GM10847 (cell line): Measurements from ENCODE around the gene C3orf38.

Experiments
- POLR2A ChIP-seq: IDR thresholded peaks from 2 replicates; pipeline ENCODE4 v1.6.1; 2011; ENCODE audit not compliant: insufficient read length; ENCODE audit errors: extremely low read depth

Gene C3orf38

DNA sequence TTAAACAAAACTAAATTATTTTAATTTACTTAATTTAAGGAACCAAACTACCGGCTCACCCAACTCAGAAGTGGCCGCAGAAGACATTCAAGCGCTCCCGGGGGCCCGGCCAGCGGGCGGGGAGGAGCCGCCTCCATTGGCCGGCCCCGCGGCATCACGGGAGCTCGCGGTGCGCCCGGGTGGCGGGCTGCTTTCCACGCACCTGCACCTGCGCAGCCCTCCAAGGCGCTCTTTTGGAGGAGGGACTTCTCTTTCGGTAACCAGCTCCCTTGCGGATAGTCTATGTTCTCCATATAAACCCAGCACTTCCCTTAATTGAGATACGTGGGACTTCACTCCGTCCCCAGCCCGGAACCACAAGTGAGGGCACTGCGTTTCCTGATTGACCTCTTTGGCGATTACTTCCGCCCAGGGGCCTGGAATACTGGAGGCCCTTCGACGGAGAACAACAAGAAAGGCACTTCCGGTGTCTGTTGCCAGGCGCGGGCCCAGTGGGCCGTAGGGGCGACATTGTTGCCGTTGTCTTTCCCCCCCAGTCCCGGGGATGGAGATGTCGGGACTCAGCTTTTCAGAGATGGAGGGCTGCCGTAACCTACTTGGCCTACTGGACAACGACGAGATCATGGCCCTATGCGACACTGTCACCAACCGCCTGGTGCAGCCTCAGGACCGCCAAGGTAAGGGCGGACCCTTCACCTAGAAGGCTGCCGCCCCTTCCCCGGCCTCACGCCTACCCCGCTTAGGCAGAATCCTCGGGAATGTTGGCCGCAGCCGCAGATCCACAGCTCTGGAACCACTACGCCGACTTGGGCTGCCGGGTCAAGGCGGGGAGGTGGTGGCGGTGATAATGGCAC is at the start of gene C3orf38:
Gene C3orf38, plus strand, starts transcription at position 451 of the 854 bp plus-strand sequence. Its CDS starts 94 bp downstream, at position 545.
- peak; percentile 60 for TF ChIP-seq POLR2A

DNA sequence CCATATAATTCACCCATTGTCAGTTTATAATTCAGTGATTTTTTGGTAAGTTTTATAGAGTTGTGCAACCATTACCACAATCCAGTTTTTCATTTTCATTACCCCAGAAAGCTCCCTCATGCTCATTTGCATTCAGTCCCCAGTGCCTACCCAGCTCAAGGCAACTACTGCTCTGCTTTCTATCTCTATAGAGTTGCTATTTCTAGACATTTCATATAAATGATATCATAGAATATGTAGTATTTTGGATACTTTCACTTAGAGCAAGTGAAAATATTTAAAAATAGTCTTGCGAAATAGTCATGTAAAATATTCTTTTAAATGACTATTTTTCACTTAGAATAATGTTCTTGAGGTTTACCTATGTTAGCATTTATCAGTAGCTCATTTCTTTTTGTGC is 48.6 kb upstream of the C3orf38 start:
- no peak for TF ChIP-seq POLR2A

- TF ChIP-seq POLR2A, result no peak
Observed at GRCh38 chr3:88105325-88105724, 44.4 kb upstream of the C3orf38 start.

GRCh38 chr3:88112289-88112688 is 37.5 kb upstream of the C3orf38 start:
- TF ChIP-seq POLR2A, result no peak

DNA sequence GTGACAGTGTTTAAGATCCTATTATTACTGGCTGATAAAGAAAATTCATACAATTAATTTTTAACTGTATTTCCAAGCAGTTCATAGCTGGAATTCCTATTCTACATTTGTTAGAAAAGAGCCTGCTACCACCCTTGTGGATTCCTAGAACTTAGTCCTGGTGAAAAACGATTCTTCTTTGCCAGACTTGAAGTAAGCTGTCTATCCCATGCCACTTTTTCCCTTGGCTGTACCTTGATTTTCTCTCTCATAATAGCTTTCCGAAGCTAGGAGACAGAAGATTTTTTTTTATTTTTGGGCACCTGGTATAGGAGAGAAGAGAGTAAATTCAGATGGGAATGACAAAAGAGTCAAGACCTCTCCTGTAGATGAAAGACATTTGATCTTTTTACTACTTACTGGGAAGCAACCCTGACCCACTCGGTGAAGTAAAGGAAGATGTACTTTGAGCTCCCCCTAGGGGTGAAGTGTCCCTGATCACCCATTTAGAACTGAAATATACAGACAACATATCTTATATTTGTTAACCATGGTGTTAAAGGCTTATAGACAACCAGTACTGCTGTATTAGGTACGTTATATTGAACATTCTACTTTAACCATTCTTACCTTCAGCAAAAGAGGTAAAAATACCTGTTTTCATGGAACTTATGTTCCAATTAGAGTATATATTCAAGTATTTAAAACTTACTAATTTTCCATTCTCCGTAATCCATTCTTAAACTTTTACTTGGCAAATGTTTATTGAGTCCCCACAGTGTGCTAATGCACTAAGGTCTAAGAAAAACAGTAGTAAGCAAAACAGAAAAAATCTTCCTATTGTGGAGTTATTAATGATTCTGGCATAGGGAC is 36.2 kb upstream of the C3orf38 start:
- TF ChIP-seq POLR2A, result no peak

- no peak for TF ChIP-seq POLR2A
Observed at GRCh38 chr3:88114878-88115549, 34.7 kb upstream of the C3orf38 start.

DNA sequence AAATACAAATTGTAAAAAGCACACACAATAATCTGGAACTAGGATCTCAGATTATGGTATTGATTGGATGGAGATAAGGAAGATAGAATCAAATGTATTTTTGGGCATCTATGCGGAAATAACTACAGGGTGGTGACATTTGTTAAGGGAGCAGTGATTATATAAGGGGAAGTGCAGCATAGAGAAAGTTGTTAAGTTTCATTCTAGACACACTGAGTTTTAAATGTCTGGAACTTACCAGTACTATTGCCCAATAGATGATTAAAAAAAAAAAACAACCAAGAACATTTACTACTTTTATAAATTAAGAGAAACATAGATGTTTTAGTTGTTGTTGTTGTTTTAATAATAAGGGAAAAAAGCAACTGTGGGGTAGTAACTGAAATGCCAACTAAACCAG is 32.1 kb upstream of the C3orf38 start:
- TF ChIP-seq POLR2A, result no peak

GRCh38 chr3:88123526-88123925 is 26.2 kb upstream of the C3orf38 start:
- no peak for TF ChIP-seq POLR2A

DNA sequence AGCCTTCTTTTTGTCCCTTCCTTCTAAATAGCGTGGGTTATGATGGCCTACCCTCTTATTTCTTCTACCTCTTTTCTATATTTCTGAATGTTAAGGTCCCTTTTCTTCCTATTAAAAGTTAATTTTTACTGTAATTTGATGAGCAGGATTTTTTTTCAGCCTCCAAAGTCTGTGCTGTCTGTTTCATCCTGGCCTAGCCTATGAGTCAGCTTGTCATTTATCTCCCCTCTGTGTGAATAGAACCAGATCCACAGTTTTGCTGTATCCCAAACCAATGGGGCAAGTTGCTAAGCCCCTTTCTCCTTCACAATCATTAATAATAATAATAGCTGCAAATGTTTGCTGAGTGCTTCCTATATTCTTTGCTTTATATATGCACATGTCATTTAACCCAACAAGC is 18.1 kb upstream of the C3orf38 start:
- TF ChIP-seq POLR2A, result no peak

- no peak for TF ChIP-seq POLR2A
Observed at GRCh38 chr3:88132894-88133293, 16.9 kb upstream of the C3orf38 start.

DNA sequence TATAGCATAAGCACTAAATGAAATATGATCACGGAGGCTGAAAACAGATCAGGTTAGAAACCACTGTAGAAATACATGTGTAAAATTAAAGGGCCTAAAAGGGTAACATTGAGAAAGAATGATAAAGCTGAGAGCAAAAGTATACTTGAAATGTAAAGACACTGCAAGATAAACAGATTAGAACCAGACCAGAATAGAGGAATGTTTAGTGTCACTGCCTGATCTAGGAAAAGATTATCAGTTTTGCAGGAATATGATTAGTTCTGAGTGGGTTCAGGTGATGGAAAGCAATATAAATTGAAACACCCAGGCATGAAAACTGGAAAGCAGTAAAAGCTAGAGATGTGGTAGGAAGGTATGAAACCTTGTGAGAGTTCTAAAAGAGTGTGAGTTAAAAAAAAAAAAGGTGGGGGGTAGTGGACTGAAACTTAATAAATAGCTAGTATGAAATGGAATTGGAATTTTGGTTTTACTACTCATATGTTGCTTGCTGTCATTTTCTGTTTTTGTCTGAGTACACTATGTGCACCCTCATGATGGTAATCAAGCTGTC is 16.0 kb upstream of the C3orf38 start:
- TF ChIP-seq POLR2A, result no peak

GRCh38 chr3:88137836-88138235 is 11.9 kb upstream of the C3orf38 start:
- TF ChIP-seq POLR2A, result no peak

DNA sequence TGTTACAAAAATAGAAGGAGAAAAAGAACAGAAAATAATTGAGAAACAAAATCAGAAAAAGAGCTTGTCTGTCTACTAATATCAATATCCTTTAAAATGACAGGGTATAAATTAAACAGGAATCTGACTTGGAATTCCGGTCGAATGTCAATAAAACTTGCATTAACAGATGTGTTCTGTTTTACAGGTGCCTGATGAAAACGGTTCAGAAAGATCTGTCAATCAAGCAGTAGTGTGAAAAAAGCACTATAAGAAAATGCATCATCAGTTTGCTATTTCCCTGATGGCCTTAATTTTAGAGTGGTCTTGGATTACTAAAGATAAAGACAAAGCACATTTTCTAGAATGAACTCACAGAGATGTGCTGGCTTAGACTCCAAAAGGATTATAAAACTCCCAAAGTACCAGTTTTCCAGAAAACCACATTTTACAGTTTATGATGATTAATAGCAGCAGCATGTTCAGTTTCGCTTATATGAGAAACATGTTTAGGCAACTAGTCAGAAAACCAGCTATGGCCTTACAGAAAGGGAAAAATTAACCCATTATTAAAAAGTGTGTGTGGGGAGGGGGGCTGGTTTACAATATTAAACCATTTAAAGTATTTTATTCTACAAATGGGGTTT is 8.2 kb upstream of the C3orf38 start:
- no peak for TF ChIP-seq POLR2A

- no peak for TF ChIP-seq POLR2A
Observed at GRCh38 chr3:88142094-88142624, 7.6 kb upstream of the C3orf38 start.

GRCh38 chr3:88147261-88147660 is 2.5 kb upstream of the C3orf38 start:
- no peak for TF ChIP-seq POLR2A

GRCh38 chr3:88148651-88149050 is 1.1 kb upstream of the C3orf38 start:
- no peak for TF ChIP-seq POLR2A
